GM18519 (cell line): ENCODE measurements around the gene ZCCHC24.
A peak's percentile ranks its signal among the peaks of the same experiment; 100 is the strongest.
"Not testable (repeated sequence)": the region's sequence is repeated elsewhere in the genome, so short reads cannot be mapped to it uniquely, and the experiment has no call there.

ENCODE experiments used
- ATAC-seq: cut with Tn5 transposase; IDR thresholded peaks from one replicate; pipeline ENCODE4 v1.9.1; 2021; ENCODE audit warnings: mild to moderate bottlenecking, moderate library complexity; ENCODE audit not compliant: unreplicated experiment, low FRiP score

Gene ZCCHC24

GRCh38 chr10:79350407-79351154 lies 94.8 kb downstream of the ZCCHC24 start:
- ATAC-seq: no peak

DNA sequence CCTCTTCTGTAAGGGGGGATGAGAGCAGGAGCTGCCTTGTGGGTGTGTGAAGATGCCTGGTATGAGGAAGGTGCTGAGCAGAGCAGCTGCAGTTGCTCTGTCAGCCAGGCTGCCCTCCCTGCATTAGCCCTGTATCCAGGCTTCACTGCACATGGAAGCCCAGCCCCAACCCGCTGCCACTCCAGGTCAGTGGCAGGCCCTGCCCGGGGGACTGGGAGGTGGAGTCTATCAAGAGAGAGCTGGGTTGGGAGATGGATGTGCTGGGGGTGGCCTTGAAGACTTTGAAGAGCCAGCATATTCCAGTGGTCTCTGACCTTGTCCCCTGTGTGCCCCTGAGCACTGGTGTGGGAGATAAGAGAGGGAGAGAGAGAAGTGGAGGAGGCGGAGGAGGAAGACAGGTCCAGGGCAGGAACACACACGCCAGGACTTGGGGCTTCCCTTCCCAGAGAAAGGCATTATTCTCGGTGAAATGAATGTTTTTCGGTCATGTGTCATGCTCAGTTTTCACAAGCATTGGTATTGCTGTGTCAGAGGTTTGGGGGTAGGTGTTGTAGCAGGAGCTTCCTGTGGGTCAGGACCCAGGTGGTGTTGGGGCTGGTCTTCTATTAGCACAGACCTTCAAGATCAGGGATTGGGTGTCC lies 95.5 kb downstream of the ZCCHC24 start:
- no peak for ATAC-seq

- ATAC-seq: no peak
Measured at GRCh38 chr10:79349072-79349491, 96.3 kb downstream of the ZCCHC24 start.

- ATAC-seq: no peak
Measured at GRCh38 chr10:79348640-79348988, 96.8 kb downstream of the ZCCHC24 start.

DNA sequence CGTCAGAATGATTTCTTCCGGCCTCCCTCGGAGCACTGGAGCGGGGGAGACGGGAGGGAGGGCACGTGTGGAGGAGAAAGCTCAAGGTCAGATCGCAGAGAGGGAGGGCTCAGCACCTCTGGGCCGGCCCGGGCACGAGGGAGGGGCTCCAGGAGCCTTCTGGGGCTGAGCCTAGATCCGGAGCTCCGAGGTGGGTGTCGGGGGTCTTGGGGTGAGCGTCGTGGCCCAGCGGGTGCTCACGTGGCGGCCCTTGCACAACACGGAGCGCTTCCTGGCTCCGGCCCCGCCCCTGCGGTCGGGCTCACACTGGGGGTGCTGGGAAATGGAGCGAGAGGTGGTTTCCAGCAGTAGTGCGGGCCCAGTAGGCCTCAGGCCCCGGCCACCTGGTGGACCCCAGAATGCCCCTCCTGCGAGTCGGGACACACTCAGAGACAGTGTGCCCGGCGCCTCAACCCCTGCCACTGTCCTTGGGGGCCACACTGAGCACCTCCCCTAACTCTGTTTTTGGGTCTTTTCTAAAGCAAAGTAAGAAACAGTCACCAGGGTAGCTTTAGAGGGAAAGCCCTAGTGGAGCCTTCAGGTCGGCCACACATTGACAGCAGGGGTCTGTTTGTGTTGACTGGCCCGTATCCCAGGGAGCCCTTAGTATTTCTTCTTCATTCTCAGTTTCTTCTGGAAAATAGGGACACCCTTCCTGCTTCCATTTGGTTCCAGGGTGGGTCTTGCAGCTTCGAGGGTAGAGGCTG lies 97.4 kb downstream of the ZCCHC24 start:
- peak; percentile 50 for ATAC-seq

DNA sequence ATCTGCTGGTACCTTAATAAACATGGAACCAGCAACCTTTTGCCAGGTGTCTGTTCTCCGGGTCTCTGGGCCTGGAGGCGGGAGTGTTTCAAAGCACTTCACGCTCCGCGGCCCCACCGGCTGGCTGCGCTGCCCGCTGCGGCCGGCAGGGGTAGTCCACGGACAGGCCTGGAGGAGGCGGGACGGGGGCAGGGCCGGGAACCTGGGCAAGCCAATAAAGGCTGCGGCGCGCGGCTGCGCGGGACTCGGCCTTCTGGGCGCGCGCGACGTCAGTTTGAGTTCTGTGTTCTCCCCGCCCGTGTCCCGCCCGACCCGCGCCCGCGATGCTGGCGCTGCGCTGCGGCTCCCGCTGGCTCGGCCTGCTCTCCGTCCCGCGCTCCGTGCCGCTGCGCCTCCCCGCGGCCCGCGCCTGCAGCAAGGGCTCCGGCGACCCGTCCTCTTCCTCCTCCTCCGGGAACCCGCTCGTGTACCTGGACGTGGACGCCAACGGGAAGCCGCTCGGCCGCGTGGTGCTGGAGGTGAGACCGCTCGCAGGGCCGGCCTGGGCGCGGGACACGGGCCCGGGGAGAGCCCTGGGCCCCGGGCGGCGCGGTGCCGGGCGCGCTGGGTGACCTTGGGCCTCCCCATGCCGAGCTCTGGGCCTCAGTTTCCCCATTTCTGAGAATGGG lies 98.1 kb downstream of the ZCCHC24 start, which contains the start of gene PPIF:
Gene PPIF (plus strand): TSS at position 244 of the 668 bp plus-strand sequence. CDS start 80 bp downstream, at position 324.
- peak; percentile 69 for ATAC-seq

GRCh38 chr10:79346388-79347225 lies 98.8 kb downstream of the ZCCHC24 start:
- ATAC-seq: peak; percentile 5

DNA sequence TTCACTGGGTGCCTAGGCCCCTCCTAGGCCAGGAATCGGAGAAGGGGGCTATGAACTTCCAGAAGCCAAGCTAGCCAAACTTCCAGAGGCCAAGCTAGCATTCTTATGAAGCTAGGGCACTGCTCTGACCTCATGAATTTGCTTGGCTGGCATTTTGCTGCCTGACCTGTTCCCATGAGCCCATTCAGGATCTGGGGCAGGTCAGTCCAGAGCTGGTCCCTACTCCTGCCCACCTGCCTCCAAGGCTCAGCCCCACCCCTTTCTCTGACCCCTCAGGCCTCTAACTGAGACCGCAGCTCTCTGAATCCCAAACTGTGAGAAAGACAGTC lies 99.4 kb downstream of the ZCCHC24 start:
- ATAC-seq: no peak

- no peak for ATAC-seq
Measured at GRCh38 chr10:79345241-79346011, 100.0 kb downstream of the ZCCHC24 start.

DNA sequence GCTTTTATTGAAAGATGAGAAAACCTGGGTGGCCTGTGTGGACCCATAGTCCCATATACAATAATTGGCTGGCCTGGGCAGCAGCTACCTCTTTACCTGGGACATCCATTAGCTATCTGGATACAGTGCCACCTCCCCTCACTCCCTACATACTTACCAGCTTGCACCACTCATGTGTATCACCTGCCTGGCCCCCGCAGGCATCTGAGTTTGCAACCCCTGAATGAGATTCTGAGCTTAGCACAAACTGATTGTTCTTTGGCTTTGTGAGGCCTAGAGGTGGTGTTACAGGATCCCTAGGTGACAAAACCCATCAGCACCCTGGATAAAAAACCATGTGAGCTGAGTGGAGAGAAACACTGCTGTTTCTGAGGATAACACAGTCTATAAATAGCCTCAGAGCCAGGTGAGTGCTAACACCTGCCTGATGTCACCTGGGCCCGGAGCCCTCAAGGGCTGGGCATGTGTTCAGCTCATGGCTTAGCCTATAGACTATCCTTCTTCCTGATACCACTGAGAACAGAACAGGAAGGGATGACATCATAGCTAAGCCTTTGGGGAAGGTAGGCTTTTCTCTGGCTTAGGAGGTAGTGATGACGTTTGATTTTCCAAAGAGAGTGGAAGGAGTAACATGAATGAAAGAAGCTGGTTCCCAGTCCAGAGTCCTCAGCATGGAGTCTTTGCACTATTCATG lies 100.8 kb downstream of the ZCCHC24 start:
- ATAC-seq: no peak

GRCh38 chr10:79342811-79343561 lies 102.4 kb downstream of the ZCCHC24 start:
- ATAC-seq: no peak

DNA sequence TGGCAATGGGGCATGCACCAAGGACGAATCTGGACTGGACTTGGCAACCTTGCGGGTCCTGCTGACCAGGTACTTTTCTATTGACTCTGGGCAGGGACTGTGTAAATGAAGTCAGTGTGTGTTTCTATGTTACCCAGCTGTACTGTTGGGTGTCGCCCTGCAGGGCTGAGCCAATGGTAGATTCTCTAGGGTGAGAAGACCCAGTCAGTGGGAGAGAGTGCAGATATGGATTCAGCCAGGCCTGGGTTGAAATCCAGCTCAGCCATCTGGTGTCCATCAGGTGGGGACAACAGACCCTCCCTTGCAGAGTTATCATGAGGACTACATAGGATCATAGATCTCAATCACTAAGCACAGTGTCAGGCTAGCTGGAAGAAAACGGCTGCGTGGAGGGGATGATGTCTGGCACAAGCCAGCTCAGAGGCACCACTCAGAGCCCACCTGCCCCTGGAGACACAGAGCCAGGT lies 103.1 kb downstream of the ZCCHC24 start:
- ATAC-seq: no peak

GRCh38 chr10:79340646-79341244 lies 104.7 kb downstream of the ZCCHC24 start:
- no peak for ATAC-seq

DNA sequence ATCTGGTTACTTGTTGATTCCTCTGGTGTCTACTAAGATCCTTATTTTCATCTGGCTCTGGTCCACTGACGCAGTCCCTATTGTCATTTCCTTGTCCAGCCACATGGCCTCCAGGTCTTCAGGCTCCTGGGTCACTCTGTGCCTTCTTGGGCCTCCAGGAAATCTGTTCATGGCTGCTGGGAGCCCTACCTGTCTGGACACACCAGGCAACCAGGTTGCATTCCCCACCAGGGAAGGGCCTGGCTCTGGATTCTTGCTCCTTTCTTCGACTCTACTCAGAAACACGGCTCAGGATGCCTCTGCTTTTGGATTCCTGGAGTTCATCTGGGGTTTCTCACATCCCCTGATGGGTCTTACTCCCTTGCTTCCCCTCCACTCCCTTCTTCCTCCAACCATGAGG lies 106.2 kb downstream of the ZCCHC24 start:
- no peak for ATAC-seq

DNA sequence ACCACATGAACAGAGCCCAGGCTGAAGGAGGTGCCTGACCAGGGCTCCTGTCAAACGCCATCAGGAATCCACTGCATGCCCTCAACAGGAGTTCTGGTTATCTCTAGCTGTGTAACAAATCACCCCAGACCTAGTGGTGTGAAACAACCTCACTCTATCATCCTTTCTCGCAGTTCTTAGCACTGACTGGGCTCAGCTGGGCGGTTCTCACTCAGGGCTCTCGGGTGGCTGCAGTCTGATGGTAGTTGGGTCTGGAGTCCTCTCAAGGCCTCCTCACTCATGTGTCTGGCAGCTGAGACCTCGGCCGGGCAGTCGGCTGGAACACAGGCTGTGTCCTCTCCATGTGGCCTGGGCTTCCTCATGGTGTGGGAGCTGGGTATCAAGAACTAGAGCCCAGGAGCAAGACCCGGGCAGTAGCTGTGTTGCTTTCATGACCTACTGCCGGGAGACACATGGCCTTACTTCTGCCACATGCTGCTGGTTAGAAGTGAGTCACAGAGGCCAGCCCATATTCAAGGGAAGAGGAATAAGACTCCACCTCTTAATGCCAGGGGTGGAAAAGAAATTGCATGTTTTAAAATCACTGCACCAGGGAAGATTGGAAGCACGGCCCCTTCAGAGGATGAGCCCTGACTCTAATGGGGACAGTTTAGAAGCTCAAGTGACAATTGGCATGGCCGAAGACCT lies 107.5 kb downstream of the ZCCHC24 start:
- ATAC-seq: not testable (repeated sequence)

GRCh38 chr10:79336739-79337138 lies 108.7 kb downstream of the ZCCHC24 start:
- ATAC-seq: no peak

DNA sequence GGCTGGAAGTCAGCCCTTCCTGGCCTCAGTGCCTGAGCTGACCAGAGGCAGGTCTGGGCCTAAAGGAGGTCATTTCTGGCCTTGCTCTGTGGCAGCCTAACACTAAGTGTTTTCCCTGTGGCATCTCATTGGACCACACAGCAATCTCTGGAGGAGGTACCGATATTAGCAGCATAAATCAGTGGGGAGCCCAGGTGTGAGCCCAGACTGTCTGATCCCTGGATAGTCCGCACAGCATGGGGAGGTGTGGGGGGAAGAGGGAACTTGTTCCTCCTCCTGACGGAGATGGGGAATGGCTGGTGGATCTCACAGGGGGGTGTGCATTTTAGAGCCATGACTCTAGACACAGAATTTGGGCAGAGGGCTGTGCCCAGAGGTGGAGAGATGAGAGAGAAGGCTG lies 109.1 kb downstream of the ZCCHC24 start:
- ATAC-seq: no peak
